GM18519 (cell line): Measurements from ENCODE around the gene NEMP1.
"Not testable (repeated sequence)": the region's sequence is repeated elsewhere in the genome, so short reads cannot be mapped to it uniquely, and the experiment has no call there.

Experiments used
- ATAC-seq: cut with Tn5 transposase; IDR thresholded peaks from one replicate; pipeline ENCODE4 v1.9.1; 2021; ENCODE audit warnings: mild to moderate bottlenecking, moderate library complexity; ENCODE audit not compliant: unreplicated experiment, low FRiP score

The NEMP1 gene

GRCh38 chr12:57078519-57079404, at the start of gene NEMP1:
NEMP1 (minus strand) TSS chr12:57078791; CDS start chr12:57078745, 46 bp downstream.
- ATAC-seq: peak; percentile 85

- ATAC-seq: no peak
Observed at GRCh38 chr12:57127726-57128518, 49.3 kb upstream of the NEMP1 start, which contains the start of gene LRP1. LRP1 (plus strand) TSS chr12:57128483; CDS start chr12:57128965, 482 bp downstream.

GRCh38 chr12:57127101-57127725, 48.6 kb upstream of the NEMP1 start:
- no peak for ATAC-seq

GRCh38 chr12:57126561-57126960, 48.0 kb upstream of the NEMP1 start:
- ATAC-seq: no peak

- no peak for ATAC-seq
Observed at GRCh38 chr12:57126061-57126460, 47.5 kb upstream of the NEMP1 start.

- no peak for ATAC-seq
Observed at GRCh38 chr12:57124261-57124877, 45.8 kb upstream of the NEMP1 start.

- ATAC-seq: no peak
Observed at GRCh38 chr12:57123813-57124212, 45.2 kb upstream of the NEMP1 start.

- not testable (repeated sequence) for ATAC-seq
Observed at GRCh38 chr12:57120718-57121117, 42.1 kb upstream of the NEMP1 start.

GRCh38 chr12:57119294-57120085, 40.9 kb upstream of the NEMP1 start:
- ATAC-seq: no peak

- ATAC-seq: no peak
Observed at GRCh38 chr12:57118711-57119271, 40.2 kb upstream of the NEMP1 start.

- no peak for ATAC-seq
Observed at GRCh38 chr12:57116580-57117281, 38.1 kb upstream of the NEMP1 start.

- ATAC-seq: no peak
Observed at GRCh38 chr12:57112492-57113294, 34.1 kb upstream of the NEMP1 start.

- no peak for ATAC-seq
Observed at GRCh38 chr12:57111031-57111734, 32.6 kb upstream of the NEMP1 start, which contains the start of gene STAT6. STAT6 (minus strand) TSS chr12:57111362; CDS start chr12:57108278, 3,084 bp downstream.

- ATAC-seq: no peak
Observed at GRCh38 chr12:57110104-57111030, 31.8 kb upstream of the NEMP1 start.

- no peak for ATAC-seq
Observed at GRCh38 chr12:57109207-57110103, 30.9 kb upstream of the NEMP1 start.
